ENCODE data around the gene CPD.

GRCh38 chr17:30346221-30346795 is 32.4 kb upstream of the CPD start:
- TF ChIP-seq, protein P1, sequence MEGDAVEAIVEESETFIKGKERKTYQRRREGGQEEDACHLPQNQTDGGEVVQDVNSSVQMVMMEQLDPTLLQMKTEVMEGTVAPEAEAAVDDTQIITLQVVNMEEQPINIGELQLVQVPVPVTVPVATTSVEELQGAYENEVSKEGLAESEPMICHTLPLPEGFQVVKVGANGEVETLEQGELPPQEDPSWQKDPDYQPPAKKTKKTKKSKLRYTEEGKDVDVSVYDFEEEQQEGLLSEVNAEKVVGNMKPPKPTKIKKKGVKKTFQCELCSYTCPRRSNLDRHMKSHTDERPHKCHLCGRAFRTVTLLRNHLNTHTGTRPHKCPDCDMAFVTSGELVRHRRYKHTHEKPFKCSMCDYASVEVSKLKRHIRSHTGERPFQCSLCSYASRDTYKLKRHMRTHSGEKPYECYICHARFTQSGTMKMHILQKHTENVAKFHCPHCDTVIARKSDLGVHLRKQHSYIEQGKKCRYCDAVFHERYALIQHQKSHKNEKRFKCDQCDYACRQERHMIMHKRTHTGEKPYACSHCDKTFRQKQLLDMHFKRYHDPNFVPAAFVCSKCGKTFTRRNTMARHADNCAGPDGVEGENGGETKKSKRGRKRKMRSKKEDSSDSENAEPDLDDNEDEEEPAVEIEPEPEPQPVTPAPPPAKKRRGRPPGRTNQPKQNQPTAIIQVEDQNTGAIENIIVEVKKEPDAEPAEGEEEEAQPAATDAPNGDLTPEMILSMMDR (IDR thresholded peaks at IDR 0.05): no peak
- no peak for TF ChIP-seq POLR2A (IDR thresholded peaks at IDR 0.05)
